Measurements from ENCODE around the gene LRP8. TPM values are rescaled to one million over a fixed set of nuclear protein-coding genes. Genes with fewer than 3 reads are reported as not detected.

The LRP8 gene
- total RNA-seq, 1 donor from 2014 or later = 21.1 TPM

DNA sequence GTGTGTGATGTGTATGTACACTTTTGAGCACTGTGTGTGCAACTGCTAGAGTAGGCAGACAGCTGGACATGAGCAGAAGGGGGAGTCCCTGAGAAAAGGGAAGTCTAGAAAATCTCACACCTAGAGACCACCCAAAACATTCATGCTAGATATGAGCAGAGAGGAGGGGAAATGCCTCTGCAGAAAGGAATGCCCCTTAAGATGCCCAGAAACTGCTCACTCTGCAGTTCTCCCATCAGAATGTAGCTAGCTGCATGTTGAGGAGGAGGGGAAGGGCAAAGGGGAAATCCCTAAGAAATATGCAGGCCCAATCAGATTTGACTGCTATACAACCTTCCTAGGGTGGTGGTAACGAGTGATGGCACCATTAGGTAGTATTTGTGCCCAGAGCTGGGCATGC lies 57.8 kb downstream of the LRP8 start:
- H3K27me3 ChIP-seq = no peaks in the 10 kb centered on the region
- intact Hi-C loops (cut with DNase I) = no loop called here
- no peak overlapping the region for H3K4me3 ChIP-seq
- H3K9me3 ChIP-seq = no peaks in the 10 kb centered on the region
- H3K36me3 ChIP-seq = no peaks in the 10 kb centered on the region
- no peaks in the 10 kb centered on the region for H3K4me1 ChIP-seq
- TF ChIP-seq CTCF (IDR thresholded peaks at IDR 0.05) = no peak
- TF ChIP-seq POLR2A (IDR thresholded peaks at IDR 0.05) = no peak
- no peak for TF ChIP-seq POLR2AphosphoS5 (IDR thresholded peaks at IDR 0.05; ENCODE audit: insufficient read depth in 1 of 2, low read depth in 1 of 2)
- H3K27ac ChIP-seq = no peak overlapping the region
- DNase-seq (ENCODE audit: extremely low spot score in 2 of 2) = no peak

DNA sequence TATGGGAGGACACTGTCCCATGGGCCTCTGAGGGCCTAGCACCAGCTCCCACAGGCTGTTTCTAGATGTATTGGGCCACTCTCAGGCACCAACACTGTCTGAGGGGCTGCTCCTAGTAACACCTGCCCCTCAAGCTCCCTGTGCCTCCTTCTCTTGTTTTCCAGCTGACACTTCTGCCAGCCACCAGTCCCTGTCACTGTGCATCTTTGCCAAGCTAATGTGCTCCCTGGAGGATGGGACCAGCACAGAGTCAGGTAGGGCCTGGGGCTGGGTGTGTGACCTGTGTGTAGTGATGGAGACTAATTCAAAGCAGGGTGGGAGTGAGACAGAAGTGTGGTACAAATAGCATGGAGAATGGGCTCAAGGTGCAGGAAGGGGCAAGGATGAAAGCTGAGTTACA lies 60.1 kb downstream of the LRP8 start:
- DNase-seq (ENCODE audit: extremely low spot score in 2 of 2) = no peak
- TF ChIP-seq CTCF (IDR thresholded peaks at IDR 0.05) (no peak), POLR2A (IDR thresholded peaks at IDR 0.05) (no peak), POLR2AphosphoS5 (IDR thresholded peaks at IDR 0.05; ENCODE audit: insufficient read depth in 1 of 2, low read depth in 1 of 2) (no peak)
- Histone ChIP-seq H3K27ac (no peak overlapping the region), H3K36me3 (no peaks in the 10 kb centered on the region), H3K4me1 (no peaks in the 10 kb centered on the region), H3K27me3 (no peaks in the 10 kb centered on the region), H3K9me3 (no peaks in the 10 kb centered on the region), H3K4me3 (no peak overlapping the region)
- intact Hi-C loops (cut with DNase I) = no loop called here

GRCh38 chr1:53266038-53266437 lies 61.8 kb downstream of the LRP8 start:
- TF ChIP-seq POLR2A (IDR thresholded peaks at IDR 0.05) (no peak), CTCF (IDR thresholded peaks at IDR 0.05) (no peak), POLR2AphosphoS5 (IDR thresholded peaks at IDR 0.05; ENCODE audit: insufficient read depth in 1 of 2, low read depth in 1 of 2) (no peak)
- no peaks in the 10 kb centered on the region for H3K36me3 ChIP-seq

DNA sequence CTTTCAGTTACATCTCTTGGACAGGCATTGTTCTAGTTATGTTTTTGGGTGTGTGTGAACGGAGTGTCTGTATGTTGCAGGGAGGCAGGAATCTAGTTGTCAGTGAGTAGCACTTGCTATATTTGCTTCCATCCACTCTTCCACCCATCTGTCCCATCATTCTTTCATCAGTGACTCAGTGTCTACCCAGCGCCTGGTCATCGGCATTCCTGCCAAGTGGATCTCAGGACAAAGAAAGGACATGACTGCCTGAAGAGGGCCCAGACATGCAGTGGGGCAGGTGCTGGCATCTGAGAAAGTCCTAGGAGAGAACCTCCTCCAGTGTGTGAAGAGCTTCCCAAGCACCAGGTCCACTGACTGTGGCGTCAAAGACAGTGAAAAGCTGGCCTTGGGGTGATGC lies 62.3 kb downstream of the LRP8 start:
- H3K4me1 ChIP-seq = no peaks in the 10 kb centered on the region
- intact Hi-C loops (cut with DNase I) = no loop called here
- H3K27me3 ChIP-seq = no peaks in the 10 kb centered on the region
- H3K9me3 ChIP-seq = no peaks in the 10 kb centered on the region
- H3K27ac ChIP-seq = no peak overlapping the region
- H3K4me3 ChIP-seq = no peak overlapping the region
- DNase-seq (ENCODE audit: extremely low spot score in 2 of 2) = no peak
- TF ChIP-seq CTCF (IDR thresholded peaks at IDR 0.05) (no peak), POLR2A (IDR thresholded peaks at IDR 0.05) (no peak), POLR2AphosphoS5 (IDR thresholded peaks at IDR 0.05; ENCODE audit: insufficient read depth in 1 of 2, low read depth in 1 of 2) (no peak)
- no peaks in the 10 kb centered on the region for H3K36me3 ChIP-seq

More at GRCh38 chr1:53266038-53266437, 61.8 kb downstream of the LRP8 start:
- H3K9me3 ChIP-seq = no peaks in the 10 kb centered on the region
- H3K4me3 ChIP-seq = no peak overlapping the region
- no peaks in the 10 kb centered on the region for H3K27me3 ChIP-seq
- H3K4me1 ChIP-seq = no peaks in the 10 kb centered on the region
- no peak for DNase-seq (ENCODE audit: extremely low spot score in 2 of 2)
- no peak overlapping the region for H3K27ac ChIP-seq
- intact Hi-C loops (cut with DNase I) = no loop called here

- TF ChIP-seq POLR2AphosphoS5 (IDR thresholded peaks at IDR 0.05; ENCODE audit: insufficient read depth in 1 of 2, low read depth in 1 of 2) = no peak
- no peak for TF ChIP-seq CTCF (IDR thresholded peaks at IDR 0.05)
- no peak for TF ChIP-seq POLR2A (IDR thresholded peaks at IDR 0.05)
Observed at GRCh38 chr1:53264048-53264447, 63.8 kb downstream of the LRP8 start.

More at GRCh38 chr1:53264048-53264447, 63.8 kb downstream of the LRP8 start:
- no peak overlapping the region for H3K27ac ChIP-seq
- no peaks in the 10 kb centered on the region for H3K4me1 ChIP-seq
- no peak overlapping the region for H3K4me3 ChIP-seq
- H3K36me3 ChIP-seq = no peaks in the 10 kb centered on the region
- H3K27me3 ChIP-seq = no peaks in the 10 kb centered on the region
- H3K9me3 ChIP-seq = no peaks in the 10 kb centered on the region
- no peak for DNase-seq (ENCODE audit: extremely low spot score in 2 of 2)
- intact Hi-C loops (cut with DNase I) = no loop called here
